Common myeloid progenitor, CD34-positive (primary cell): ENCODE data around the gene KRT8.

Experiments used
- CTCF ChIA-PET: fragments of 350-600 bp; sonication (Branson Sonifier 250); formaldehyde crosslinking; loops from one replicate; lab custom pipeline; 2021; ENCODE audit warnings: antibody characterized with exemption; lab: Charles Lee
- POLR2A ChIA-PET: fragments of 350-600 bp; sonication (Branson Sonifier 250); formaldehyde crosslinking; loops from one replicate; lab custom pipeline; 2021; ENCODE audit warnings: antibody characterized with exemption; lab: Charles Lee
- DNase-seq, 3 donors: peaks; one replicate each; pipeline versions ENCODE4 v3.0.0 to v3.0.0-alpha.2; 2013
- H3K27ac ChIP-seq, 2 experiments: 1 replicate in 1 of 2; 2 replicates in 1 of 2; pipeline ENCODE4 v1.7.0; 2013; ENCODE audit warnings: inconsistent platforms in 2 of 2, low read length in 2 of 2, mild to moderate bottlenecking in 2 of 2, low read depth in 1 of 2, moderate library complexity in 1 of 2; ENCODE audit not compliant: severe bottlenecking in 2 of 2, insufficient read depth in 1 of 2, poor library complexity in 1 of 2
- H3K27me3 ChIP-seq, 5 experiments: replicated peaks in 2 of 5; 1 replicate in 3 of 5; 2 replicates in 2 of 5; pipeline versions ENCODE4 v1.6.1 to v1.7.0; 2013; ENCODE audit warnings: low read length in 4 of 5, mild to moderate bottlenecking in 2 of 5, moderate library complexity in 2 of 5, inconsistent platforms in 1 of 5; ENCODE audit not compliant: insufficient read depth in 5 of 5, control insufficient read depth in 4 of 5
- H3K36me3 ChIP-seq, 4 experiments: 1 replicate in 2 of 4; 2 replicates in 2 of 4; pipeline versions ENCODE4 v1.6.1 to v1.7.0; 2013; ENCODE audit warnings: low read length in 3 of 4, control low read depth in 1 of 4, mild to moderate bottlenecking in 1 of 4; ENCODE audit not compliant: control insufficient read depth in 4 of 4, insufficient read depth in 4 of 4
- H3K4me1 ChIP-seq, 4 experiments: 1 replicate in 3 of 4; 2 replicates in 1 of 4; pipeline versions ENCODE4 v1.6.1 to v1.7.1; 2013; ENCODE audit warnings: low read length in 3 of 4, mild to moderate bottlenecking in 3 of 4, control low read depth in 1 of 4, inconsistent platforms in 1 of 4, moderate library complexity in 1 of 4; ENCODE audit not compliant: control insufficient read depth in 4 of 4, insufficient read depth in 4 of 4; ENCODE audit errors: control extremely low read depth in 1 of 4
- H3K4me3 ChIP-seq, 7 experiments: 1 replicate in 4 of 7; 2 replicates in 3 of 7; pipeline versions ENCODE4 v1.5.1 to v1.7.0; 2013; ENCODE audit warnings: mild to moderate bottlenecking in 7 of 7, low read length in 6 of 7, moderate library complexity in 6 of 7, inconsistent platforms in 2 of 7, low read depth in 2 of 7, control low read depth in 1 of 7; ENCODE audit not compliant: insufficient read depth in 4 of 7, control insufficient read depth in 1 of 7; ENCODE audit errors: extremely low read depth in 1 of 7
- H3K9me3 ChIP-seq, 5 experiments: 1 replicate in 4 of 5; 2 replicates in 1 of 5; pipeline versions ENCODE4 v1.6.1 to v1.7.1; 2013; ENCODE audit warnings: low read length in 4 of 5, mild to moderate bottlenecking in 2 of 5, inconsistent platforms in 1 of 5, low read depth in 1 of 5, moderate library complexity in 1 of 5; ENCODE audit not compliant: control insufficient read depth in 4 of 5, insufficient read depth in 2 of 5; ENCODE audit errors: control extremely low read depth in 1 of 5
- WGBS: methylation state at CpG from one replicate; pipeline ENCODE4 v1.1.5; 2013; ENCODE audit not compliant: insufficient coverage; 5-methylcytosine and 5-hydroxymethylcytosine counted together

KRT8 gene

GRCh38 chr12:52874573-52875435, 30.1 kb downstream of the KRT8 start:
- H3K27ac ChIP-seq = peak overlapping the region in 1 of 2 experiments; percentile 71
- WGBS = 100% methylated on average over 5 of the region's 10 CpGs

GRCh38 chr12:52873832-52874572, 30.9 kb downstream of the KRT8 start:
- ChIA-PET POLR2A (interaction anchor here (0.5 to 2.0 kb wide), 5 partner anchors 13 to 1425 kb away, joined by 3 to 9 read pairs (median 3); partner anchors contain the start of gene EIF4B), CTCF (interaction anchor here (1.2 to 21.8 kb wide), 8 partner anchors 8 to 502 kb away, joined by 3 to 467 read pairs (median 16); partner anchors contain the start of gene KRT74)
- no peaks in the 10 kb centered on the region for H3K27me3 ChIP-seq
- no peaks in the 10 kb centered on the region for H3K9me3 ChIP-seq
- H3K4me3 ChIP-seq = peak overlapping the region; percentile 26 to 81 (median 59)
- WGBS = 1% methylated on average over 44 of the region's 55 CpGs
- peak overlapping the region; percentile 84 to 88 for H3K27ac ChIP-seq
- no peaks in the 10 kb centered on the region for H3K36me3 ChIP-seq
- peak; percentile 90 to 93 (median 93) for DNase-seq
- peaks cover 0 to 35% (median 31%) of the 10 kb centered on the region in 4 experiments for H3K4me1 ChIP-seq

More at GRCh38 chr12:52874573-52875435, 30.1 kb downstream of the KRT8 start:
- H3K4me3 ChIP-seq = peak overlapping the region in 6 of 7 experiments; percentile 26 to 77 (median 50)
- H3K27me3 ChIP-seq = no peaks in the 10 kb centered on the region
- no peaks in the 10 kb centered on the region for H3K36me3 ChIP-seq
- CTCF ChIA-PET = interaction anchor here (1.0 to 21.8 kb wide), 10 partner anchors 7 to 503 kb away, joined by 3 to 467 read pairs (median 16); partner anchors contain the start of gene KRT74
- peaks cover 0 to 41% (median 35%) of the 10 kb centered on the region in 4 experiments for H3K4me1 ChIP-seq
- H3K9me3 ChIP-seq = no peaks in the 10 kb centered on the region
- DNase-seq = peak in 1 of 3 donors; percentile 64
- POLR2A ChIA-PET = interaction anchor here (0.6 to 2.0 kb wide), 4 partner anchors 46 to 483 kb away, joined by 3 to 9 read pairs (median 4); partner anchors contain the start of gene EIF4B

GRCh38 chr12:52873513-52873831, 31.4 kb downstream of the KRT8 start:
- 47% methylated on average over 4 of the region's 4 CpGs for WGBS
- POLR2A ChIA-PET = interaction anchor here (0.7 to 2.0 kb wide), 2 partner anchors 132 to 1425 kb away, joined by 3 to 9 read pairs; partner anchors contain the start of gene EIF4B
- no peak for DNase-seq
- H3K9me3 ChIP-seq = no peaks in the 10 kb centered on the region
- CTCF ChIA-PET = interaction anchor here (0.9 to 21.8 kb wide), 9 partner anchors 8 to 545 kb away, joined by 3 to 467 read pairs (median 6); partner anchors contain the start of gene KRT74
- peak overlapping the region; percentile 84 to 88 for H3K27ac ChIP-seq
- peaks cover 0 to 30% (median 25%) of the 10 kb centered on the region in 4 experiments for H3K4me1 ChIP-seq
- H3K36me3 ChIP-seq = no peaks in the 10 kb centered on the region
- peak overlapping the region in 6 of 7 experiments; percentile 29 to 81 (median 60) for H3K4me3 ChIP-seq
- no peaks in the 10 kb centered on the region for H3K27me3 ChIP-seq

GRCh38 chr12:52872644-52873389, 32.1 kb downstream of the KRT8 start:
- H3K4me1 ChIP-seq = peaks cover 0 to 30% (median 23%) of the 10 kb centered on the region in 4 experiments
- whole genome bisulfite sequencing = 98% methylated on average over 7 of the region's 13 CpGs
- no peak overlapping the region for H3K4me3 ChIP-seq
- H3K27me3 ChIP-seq = no peaks in the 10 kb centered on the region
- H3K9me3 ChIP-seq = no peaks in the 10 kb centered on the region
- no peaks in the 10 kb centered on the region for H3K36me3 ChIP-seq
- ChIA-PET CTCF (interaction anchor here (0.6 to 21.8 kb wide), 11 partner anchors 7 to 545 kb away, joined by 3 to 467 read pairs (median 4); partner anchors contain the start of gene KRT74), POLR2A (interaction anchor here (2.0 kb wide), 1 partner anchor 133 kb away, joined by 9 read pairs; the partner anchor contains the start of gene EIF4B)
- H3K27ac ChIP-seq = no peak overlapping the region
- DNase-seq = no peak

GRCh38 chr12:52871291-52872039, 33.4 kb downstream of the KRT8 start:
- no peaks in the 10 kb centered on the region for H3K27me3 ChIP-seq
- CTCF ChIA-PET = interaction anchor here (0.8 to 21.8 kb wide), 14 partner anchors 9 to 498 kb away, joined by 3 to 467 read pairs (median 6); partner anchors contain the start of gene KRT74
- H3K27ac ChIP-seq = no peak overlapping the region
- no peaks in the 10 kb centered on the region for H3K9me3 ChIP-seq
- DNase-seq = peak in 1 of 3 donors; percentile 38
- POLR2A ChIA-PET = no interaction called here
- 60% methylated on average over 6 of the region's 9 CpGs for WGBS
- no peaks in the 10 kb centered on the region for H3K36me3 ChIP-seq
- H3K4me3 ChIP-seq = no peak overlapping the region
- H3K4me1 ChIP-seq = peaks cover 0 to 39% (median 30%) of the 10 kb centered on the region in 4 experiments
